Ovary (tissue), 9 donors: ENCODE measurements around the gene AUTS2. TPM values are rescaled to one million over a fixed set of nuclear protein-coding genes. Genes with fewer than 3 reads are reported as not detected.

Source experiments
- DNase-seq, 5 donors: peaks; one replicate each; pipeline ENCODE4 v3.0.0-alpha.2; 2019 to 2020
- H3K27ac ChIP-seq, 2 donors: fragments of 200-600 bp; one replicate each; pipeline versions ENCODE4 v1.5.1 to v1.8.0; 2019 to 2022
- H3K27me3 ChIP-seq: fragments of 200-600 bp; one replicate; pipeline ENCODE4 v1.8.0; 2022
- H3K36me3 ChIP-seq: fragments of 200-600 bp; sonication (generic); one replicate; pipeline ENCODE4 v1.5.1; 2019
- H3K4me1 ChIP-seq: one replicate; pipeline ENCODE4 v1.8.1; 2013; ENCODE audit warnings: mild to moderate bottlenecking, moderate library complexity; ENCODE audit not compliant: insufficient read depth
- H3K4me3 ChIP-seq: fragments of 200-600 bp; sonication (generic); one replicate; pipeline ENCODE4 v1.5.1; 2017
- H3K9me3 ChIP-seq, 2 donors: fragments of 200-600 bp in 1 of 2; sonication (generic) in 1 of 2; one replicate each; pipeline versions ENCODE4 v1.5.1 to v1.8.1; 2013 to 2019; ENCODE audit warnings: mild to moderate bottlenecking in 1 of 2, moderate library complexity in 1 of 2
- EP300 ChIP-seq: sonication (generic); formaldehyde crosslinking; IDR thresholded peaks from one replicate; pipeline ENCODE4 v1.6.1; 2017; ENCODE audit warnings: antibody characterized with exemption
- POLR2A ChIP-seq: fragments of 450-650 bp; IDR thresholded peaks from one replicate; pipeline ENCODE4 v1.6.1; 2017; ENCODE audit warnings: antibody characterized with exemption, mild to moderate bottlenecking, moderate library complexity
- WGBS, 3 donors: extraction: QIAGEN DNeasy Blood & Tissue Kit in 1 of 3; methylation state at CpG; one replicate each; pipeline versions ENCODE4 v1.1.5 to v1.1.7; 2013 to 2017; 5-methylcytosine and 5-hydroxymethylcytosine counted together
- intact Hi-C, 4 donors: fragments of 100-400 bp; cut with DNase I; formaldehyde crosslinking; loops; one replicate each; pipeline versions ENCODE4 v1.11.0 to v1.15.1; 2022 to 2023
- polyA plus RNA-seq, 2 donors: library from polyadenylated mRNA; stranded (reverse); fragments of 200-250 nt in 1 of 2; fragments of 350-450 nt in 1 of 2; fragmentation: Illumina TruSeq in 1 of 2; extraction: RNeasy Lipid Tissue Mini Kit (QIAGEN cat#74804) in 1 of 2; gene quantifications; one replicate each; pipeline ENCODE4 v1.2.3, GENCODE V29; 2013 to 2014
- total RNA-seq, 7 donors: library from RNA; depleted of rRNA in 2 of 7; stranded (reverse); fragments of >200 nt in 2 of 7; fragmentation: NEBNext Ultra II Directional in 3 of 7; extraction: Animal tissue kit (Norgen Biotek cat#: 25700) in 3 of 7; gene quantifications; one replicate each; pipeline versions ENCODE4 v1.1.0 to v1.2.4, GENCODE V29; 2016 to 2023
- TF ChIP-seq, protein P1 (sequence below), 3 donors: fragments of 450-650 bp in 2 of 3; fragments of 200-600 bp in 1 of 3; IDR thresholded peaks; one replicate each; pipeline versions ENCODE4 v1.5.1 to v1.8.0; 2016 to 2022; ENCODE audit warnings: antibody characterized with exemption in 3 of 3, mild to moderate bottlenecking in 1 of 3
- donor health status: DM: no; HTN: no; CAD: no; lungs with moderate emphysema.
- donor health status: DM: no; HTN: no; CAD: no.
- donor health status: Bipolar disorder and iron deficiency.
- donor health status: DM: yes; HTN: yes; CAD: no.
- donor health status: DM: no; HTN: no; CAD: no.
- donor health status: DM: yes; HTN: yes; CAD: no.

The AUTS2 gene
- total and polyA plus RNA-seq, 9 donors, result 18.3 to 60.9 (median 44.9) TPM

DNA sequence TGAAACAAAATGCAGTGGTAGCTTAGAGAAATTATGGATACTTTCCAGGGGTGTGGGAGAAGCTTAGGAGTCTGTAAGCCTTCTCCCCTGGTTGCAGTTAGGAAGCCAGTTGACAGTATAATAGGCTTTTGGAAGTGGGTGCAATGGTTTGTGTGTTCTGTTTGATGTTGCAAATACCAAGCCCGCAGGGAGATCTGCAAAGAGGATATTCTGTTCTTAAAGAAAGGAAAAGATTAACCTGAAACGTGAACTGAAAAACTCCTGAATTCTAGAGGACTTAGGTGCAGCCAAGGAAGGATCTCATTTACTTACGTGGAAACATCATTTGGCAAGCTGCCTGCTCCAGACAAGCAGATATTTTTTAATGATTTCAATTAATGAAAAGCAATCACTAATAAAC, 496.6 kb downstream of the AUTS2 start:
- H3K27me3 ChIP-seq, result no peaks in the 10 kb centered on the region
- 73 to 85% (median 78%) methylated on average over 3 of the region's 3 CpGs for WGBS, 3 donors
- TF ChIP-seq EP300, result no peak
- H3K4me1 ChIP-seq, result peaks cover 9% of the 10 kb centered on the region
- no peak for DNase-seq
- no peaks in the 10 kb centered on the region for H3K9me3 ChIP-seq
- intact Hi-C loops, result no loop called here
- H3K36me3 ChIP-seq, result no peaks in the 10 kb centered on the region
- no peak overlapping the region for H3K4me3 ChIP-seq
- H3K27ac ChIP-seq, result no peak overlapping the region

DNA sequence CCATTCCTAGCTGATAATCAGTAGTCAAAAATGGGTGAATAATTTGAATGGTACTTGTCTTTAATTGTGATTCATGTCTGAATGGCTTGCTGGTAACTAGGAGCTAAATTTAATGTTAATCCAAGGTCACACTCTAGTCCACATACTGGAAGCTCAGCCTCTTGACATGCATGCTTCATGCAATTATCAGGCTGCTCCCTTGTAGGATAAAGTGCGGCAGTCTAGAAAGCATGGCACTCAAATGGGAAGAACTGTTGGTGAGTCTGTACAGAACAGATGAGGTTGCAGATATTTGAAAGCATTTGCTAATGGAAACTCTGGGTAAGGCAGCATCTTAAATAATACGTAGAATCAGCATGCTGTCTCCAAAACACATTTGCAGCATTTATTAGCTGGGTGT, 499.4 kb downstream of the AUTS2 start:
- no peak for TF ChIP-seq POLR2A
- no peak for TF ChIP-seq EP300
- peaks cover 3% of the 10 kb centered on the region for H3K4me1 ChIP-seq
- intact Hi-C loops, result no loop called here
- no peak for DNase-seq
- WGBS, 3 donors, result 88 to 91% (median 90%) methylated on average over 2 of the region's 2 CpGs
- no peaks in the 10 kb centered on the region for H3K36me3 ChIP-seq
- H3K27me3 ChIP-seq, result no peaks in the 10 kb centered on the region
- no peak overlapping the region for H3K27ac ChIP-seq
- H3K9me3 ChIP-seq, result no peaks in the 10 kb centered on the region
- H3K4me3 ChIP-seq, result no peak overlapping the region

DNA sequence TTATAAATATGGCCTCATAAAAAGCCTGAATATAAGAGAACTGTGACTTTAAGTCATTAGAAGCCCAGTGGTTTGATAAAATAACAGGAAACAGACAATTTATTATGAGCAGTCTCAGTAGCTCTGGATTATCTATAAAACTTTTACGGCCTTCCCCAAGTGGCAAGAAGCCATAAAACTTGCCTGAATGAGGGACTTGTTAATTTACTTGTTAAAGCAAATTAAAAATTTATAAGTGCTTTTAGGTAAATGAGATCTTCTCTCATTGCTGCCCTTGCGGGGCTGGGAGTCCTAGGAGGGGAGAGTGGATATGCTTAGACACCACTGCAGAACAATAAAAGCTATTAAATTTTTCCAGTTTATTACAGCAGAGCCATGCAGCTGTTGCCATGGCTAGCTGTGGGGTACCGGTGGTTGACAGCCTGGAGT, 499.9 kb downstream of the AUTS2 start:
- no peak for DNase-seq
- Histone ChIP-seq H3K27me3 (no peaks in the 10 kb centered on the region), H3K36me3 (no peaks in the 10 kb centered on the region), H3K9me3 (no peaks in the 10 kb centered on the region), H3K4me1 (peaks cover 2% of the 10 kb centered on the region), H3K27ac (no peak overlapping the region), H3K4me3 (no peak overlapping the region)
- TF ChIP-seq EP300 (no peak), POLR2A (no peak)
- TF ChIP-seq, protein P1, sequence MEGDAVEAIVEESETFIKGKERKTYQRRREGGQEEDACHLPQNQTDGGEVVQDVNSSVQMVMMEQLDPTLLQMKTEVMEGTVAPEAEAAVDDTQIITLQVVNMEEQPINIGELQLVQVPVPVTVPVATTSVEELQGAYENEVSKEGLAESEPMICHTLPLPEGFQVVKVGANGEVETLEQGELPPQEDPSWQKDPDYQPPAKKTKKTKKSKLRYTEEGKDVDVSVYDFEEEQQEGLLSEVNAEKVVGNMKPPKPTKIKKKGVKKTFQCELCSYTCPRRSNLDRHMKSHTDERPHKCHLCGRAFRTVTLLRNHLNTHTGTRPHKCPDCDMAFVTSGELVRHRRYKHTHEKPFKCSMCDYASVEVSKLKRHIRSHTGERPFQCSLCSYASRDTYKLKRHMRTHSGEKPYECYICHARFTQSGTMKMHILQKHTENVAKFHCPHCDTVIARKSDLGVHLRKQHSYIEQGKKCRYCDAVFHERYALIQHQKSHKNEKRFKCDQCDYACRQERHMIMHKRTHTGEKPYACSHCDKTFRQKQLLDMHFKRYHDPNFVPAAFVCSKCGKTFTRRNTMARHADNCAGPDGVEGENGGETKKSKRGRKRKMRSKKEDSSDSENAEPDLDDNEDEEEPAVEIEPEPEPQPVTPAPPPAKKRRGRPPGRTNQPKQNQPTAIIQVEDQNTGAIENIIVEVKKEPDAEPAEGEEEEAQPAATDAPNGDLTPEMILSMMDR (IDR thresholded peaks at IDR 0.05), result no peak
- WGBS, 3 donors, result 14 to 24% (median 21%) methylated on average over 3 of the region's 3 CpGs
- intact Hi-C loops, result no loop called here

DNA sequence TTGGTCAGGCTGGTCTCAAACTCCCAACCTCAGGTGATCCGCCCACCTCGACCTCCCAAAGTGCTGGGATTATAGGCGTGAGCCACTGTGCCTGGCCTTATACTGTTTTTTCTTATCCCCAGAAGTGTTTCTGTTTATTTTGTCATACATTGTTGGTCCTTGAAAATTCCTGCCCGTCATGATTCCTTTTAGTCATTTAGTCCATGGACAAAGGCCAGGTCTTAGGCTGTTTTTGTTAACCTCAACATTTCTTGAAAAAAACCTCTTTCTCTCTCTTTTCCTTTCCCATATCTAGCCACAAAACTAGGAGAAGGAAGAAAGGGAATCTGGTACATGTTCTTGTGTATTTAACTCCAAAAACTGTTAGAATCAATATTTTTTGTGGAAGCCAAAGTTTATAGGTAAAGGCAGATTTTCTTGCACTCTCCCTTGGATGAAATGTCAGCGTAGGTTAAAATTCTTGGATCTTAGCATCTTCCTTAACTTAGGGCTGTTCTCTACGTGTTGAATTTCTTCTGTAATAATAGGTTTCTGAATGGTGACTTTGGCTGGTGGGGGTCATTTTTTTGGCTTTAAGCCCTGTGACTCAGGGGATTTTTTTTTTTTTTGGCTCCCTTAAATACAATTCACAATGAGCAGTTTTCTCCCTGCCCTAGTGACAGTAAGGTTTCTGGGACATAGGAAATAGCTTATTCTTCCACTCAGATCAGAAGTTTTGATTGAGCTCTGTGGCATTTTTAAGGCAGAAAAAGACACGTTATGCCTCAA, 500.8 kb downstream of the AUTS2 start:
- WGBS, 3 donors, result 55 to 65% (median 55%) methylated on average over 7 of the region's 7 CpGs
- no peaks in the 10 kb centered on the region for H3K27me3 ChIP-seq
- TF ChIP-seq POLR2A (no peak), EP300 (no peak)
- TF ChIP-seq, protein P1 (IDR thresholded peaks at IDR 0.05), result no peak
- H3K36me3 ChIP-seq, result no peaks in the 10 kb centered on the region
- intact Hi-C loops, result no loop called here
- peaks cover 2% of the 10 kb centered on the region for H3K4me1 ChIP-seq
- DNase-seq, result no peak
- H3K27ac ChIP-seq, result no peak overlapping the region
- no peaks in the 10 kb centered on the region for H3K9me3 ChIP-seq
- H3K4me3 ChIP-seq, result no peak overlapping the region

DNA sequence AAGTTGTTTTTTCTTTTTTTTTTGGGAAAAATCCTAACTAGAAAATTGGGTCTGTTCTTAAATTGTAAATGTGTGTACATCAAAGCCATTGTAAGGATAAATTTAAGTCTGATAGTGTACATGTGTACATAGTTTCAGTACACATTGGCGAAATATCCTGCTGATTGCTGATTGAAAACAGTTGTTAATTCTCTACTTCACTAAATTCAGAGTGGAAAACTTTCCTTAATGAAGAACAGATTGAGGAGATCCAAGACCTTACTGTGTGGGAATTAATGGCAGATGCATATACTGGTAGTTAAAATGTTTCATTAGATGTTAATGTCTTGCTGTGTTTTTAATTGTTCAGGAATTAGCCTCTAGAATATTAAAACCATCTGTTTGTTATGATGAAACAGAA, 506.0 kb downstream of the AUTS2 start:
- no peaks in the 10 kb centered on the region for H3K4me1 ChIP-seq
- no peak overlapping the region for H3K27ac ChIP-seq
- H3K9me3 ChIP-seq, result no peaks in the 10 kb centered on the region
- H3K36me3 ChIP-seq, result no peaks in the 10 kb centered on the region
- no peaks in the 10 kb centered on the region for H3K27me3 ChIP-seq
- DNase-seq, result no peak
- TF ChIP-seq, protein P1 (IDR thresholded peaks at IDR 0.05), result no peak
- TF ChIP-seq EP300 (no peak), POLR2A (no peak)
- intact Hi-C loops, result no loop called here
- WGBS, 3 donors, result 89 to 90% (median 90%) methylated on average over 1 of the region's 1 CpG
- no peak overlapping the region for H3K4me3 ChIP-seq
